ENCODE data around the gene CLIP2.
"Not testable (repeated sequence)": the region's sequence is repeated elsewhere in the genome, so short reads cannot be mapped to it uniquely, and the experiment has no call there.

Gene CLIP2

DNA sequence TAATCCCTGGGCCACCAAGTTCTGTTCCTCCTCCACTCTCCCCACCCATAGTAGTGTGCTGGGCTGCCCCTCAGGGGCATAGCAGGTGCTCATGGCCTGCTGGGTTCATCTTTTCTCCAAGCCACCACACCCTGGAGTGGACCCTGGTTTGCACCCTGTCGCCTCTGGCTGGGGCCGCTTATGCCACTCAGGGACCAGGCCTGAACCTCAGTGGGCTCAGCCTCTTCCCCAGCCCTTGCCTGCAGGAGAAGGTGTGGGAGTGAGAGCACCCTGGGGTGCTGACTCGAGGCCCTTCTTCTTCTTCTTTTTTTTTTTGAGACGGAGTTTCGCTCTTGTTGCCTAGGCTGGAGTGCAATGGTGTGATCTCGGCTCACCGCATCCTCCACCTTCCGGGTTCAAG lies 10.2 kb downstream of the CLIP2 start:
- H3K36me3 Mint-ChIP-seq, result peaks cover 6% of the 10 kb centered on the region
- H3K4me1 Mint-ChIP-seq, result peaks cover 2% of the 10 kb centered on the region
- H3K4me3 Mint-ChIP-seq, result no peak overlapping the region
- DNase-seq (ENCODE audit: low spot score in 2 of 2), result no peak
- no peak for ATAC-seq (ENCODE audit: low read depth)
- no peaks in the 10 kb centered on the region for H3K9me3 Mint-ChIP-seq
- H3K27me3 Mint-ChIP-seq, result no peaks in the 10 kb centered on the region
- H3K27ac Mint-ChIP-seq, result no peak overlapping the region

DNA sequence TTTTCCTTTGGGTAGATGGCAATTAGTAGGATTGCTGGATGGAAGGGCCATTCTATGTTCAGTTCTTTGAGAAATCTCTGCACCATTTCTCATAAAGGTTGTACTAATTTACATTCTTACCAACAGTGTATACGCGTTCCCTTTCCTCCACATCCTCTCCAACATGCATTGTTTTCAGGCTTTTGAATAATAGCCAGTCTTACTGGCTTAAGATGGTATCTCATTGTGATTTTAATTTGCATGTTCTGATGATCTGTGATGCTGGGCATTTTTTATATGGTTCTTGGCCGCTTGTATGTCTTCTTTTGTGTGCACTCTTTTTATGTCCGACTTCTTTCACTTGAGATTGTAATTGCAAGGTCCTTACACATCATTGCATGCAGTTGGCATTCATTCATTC lies 11.7 kb downstream of the CLIP2 start:
- Mint-ChIP-seq H3K4me3 (no peak overlapping the region), H3K27ac (no peak overlapping the region), H3K27me3 (no peaks in the 10 kb centered on the region), H3K36me3 (peaks cover 5% of the 10 kb centered on the region), H3K4me1 (no peaks in the 10 kb centered on the region), H3K9me3 (no peaks in the 10 kb centered on the region)
- DNase-seq (ENCODE audit: low spot score in 2 of 2) (no peak), ATAC-seq (ENCODE audit: low read depth) (no peak)

DNA sequence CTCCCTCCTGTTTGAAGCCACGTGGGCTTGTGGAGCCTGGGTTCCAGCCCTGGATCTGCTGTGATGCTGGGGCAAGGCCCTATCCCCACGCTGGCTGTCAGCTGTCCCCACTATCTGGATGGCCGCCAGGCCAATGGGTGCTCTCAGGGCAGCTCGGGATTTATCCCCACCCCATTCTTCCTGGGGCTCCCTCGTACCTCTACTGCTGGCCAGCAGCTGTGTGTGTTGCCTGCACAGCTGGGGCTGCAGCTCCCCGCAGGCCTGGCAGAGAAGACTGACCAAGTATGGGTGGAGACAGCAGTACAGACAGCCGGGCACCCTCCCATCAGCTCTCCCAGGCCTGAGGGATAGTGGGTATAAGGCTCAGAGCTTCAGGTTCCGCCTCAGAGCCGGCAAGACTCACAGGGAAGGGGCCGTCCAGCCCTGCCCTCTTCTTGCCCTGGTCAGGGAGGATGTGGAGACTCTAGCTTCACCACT lies 13.6 kb downstream of the CLIP2 start:
- no peak for ATAC-seq (ENCODE audit: low read depth)
- H3K4me3 Mint-ChIP-seq, result no peak overlapping the region
- H3K27ac Mint-ChIP-seq, result no peak overlapping the region

DNA sequence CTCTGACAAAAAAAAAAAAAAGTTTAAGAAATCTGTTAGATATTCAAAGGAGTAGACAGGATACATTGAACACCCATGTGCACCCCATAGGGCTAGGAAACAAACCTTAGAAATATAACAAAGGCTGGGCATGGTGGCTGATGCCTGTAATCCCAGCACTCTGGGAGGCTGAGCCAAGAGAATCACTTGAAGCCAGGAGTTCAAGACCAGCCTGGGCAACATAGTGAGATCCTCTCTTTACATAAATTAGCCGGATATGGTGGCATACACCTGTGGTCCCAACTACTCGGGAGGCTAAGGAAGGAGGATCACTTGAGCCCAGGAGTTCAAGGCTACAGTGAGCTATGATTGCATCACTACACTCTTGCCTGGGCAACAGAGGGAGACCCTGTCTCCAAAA lies 15.3 kb downstream of the CLIP2 start:
- Mint-ChIP-seq H3K9me3 (no peaks in the 10 kb centered on the region), H3K4me1 (peaks cover 8% of the 10 kb centered on the region), H3K27ac (no peak overlapping the region), H3K36me3 (peaks cover 3% of the 10 kb centered on the region), H3K27me3 (no peaks in the 10 kb centered on the region), H3K4me3 (no peak overlapping the region)
- DNase-seq (ENCODE audit: low spot score in 2 of 2) (no peak), ATAC-seq (ENCODE audit: low read depth) (no peak)

More for the DNA sequence above, 13.6 kb downstream of the CLIP2 start:
- Mint-ChIP-seq H3K4me1 (peaks cover 6% of the 10 kb centered on the region), H3K36me3 (peaks cover 3% of the 10 kb centered on the region), H3K9me3 (no peaks in the 10 kb centered on the region), H3K27me3 (no peaks in the 10 kb centered on the region)
- no peak for DNase-seq (ENCODE audit: low spot score in 2 of 2)

DNA sequence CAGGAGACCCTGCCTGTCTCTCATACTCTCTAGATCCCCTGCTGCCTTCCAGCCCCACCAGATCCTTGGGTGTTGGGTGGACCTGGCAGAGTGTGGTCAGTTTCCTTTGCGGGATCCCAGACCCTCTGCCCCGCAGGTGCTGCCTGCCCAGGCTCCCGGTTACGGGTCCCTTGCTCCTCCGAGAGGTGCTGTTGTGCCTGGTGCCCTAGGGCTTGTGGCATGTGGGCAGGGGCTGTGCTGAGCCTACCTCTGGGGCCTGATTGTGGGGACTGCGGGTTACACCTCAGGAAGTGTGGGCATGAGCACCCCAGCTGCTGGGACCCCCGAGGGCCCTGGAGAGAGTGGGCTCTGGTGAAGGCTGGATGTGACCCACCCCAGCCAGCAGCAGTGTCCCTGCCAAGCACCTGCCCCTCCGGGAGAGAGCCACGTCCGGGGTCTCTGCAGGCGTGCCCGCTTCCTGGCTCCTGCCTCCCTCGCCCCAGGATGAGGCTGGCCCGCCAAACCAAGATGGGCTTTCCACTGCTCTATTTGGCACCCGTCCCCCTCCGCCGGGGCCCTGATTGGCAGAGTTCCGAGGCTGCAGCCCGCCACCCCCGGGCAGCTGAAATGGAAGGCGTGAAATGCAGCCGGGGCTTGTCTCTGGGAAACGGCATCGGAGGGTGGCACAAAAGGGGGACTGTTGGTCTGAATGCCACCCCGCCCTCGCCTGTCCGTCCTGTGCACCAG lies 17.0 kb downstream of the CLIP2 start:
- Mint-ChIP-seq H3K36me3 (peaks cover 1% of the 10 kb centered on the region), H3K27ac (no peak overlapping the region), H3K27me3 (no peaks in the 10 kb centered on the region), H3K4me3 (peak overlapping the region; percentile 68), H3K4me1 (peaks cover 8% of the 10 kb centered on the region), H3K9me3 (no peaks in the 10 kb centered on the region)
- no peak for DNase-seq (ENCODE audit: low spot score in 2 of 2)
- ATAC-seq (ENCODE audit: low read depth), result no peak

DNA sequence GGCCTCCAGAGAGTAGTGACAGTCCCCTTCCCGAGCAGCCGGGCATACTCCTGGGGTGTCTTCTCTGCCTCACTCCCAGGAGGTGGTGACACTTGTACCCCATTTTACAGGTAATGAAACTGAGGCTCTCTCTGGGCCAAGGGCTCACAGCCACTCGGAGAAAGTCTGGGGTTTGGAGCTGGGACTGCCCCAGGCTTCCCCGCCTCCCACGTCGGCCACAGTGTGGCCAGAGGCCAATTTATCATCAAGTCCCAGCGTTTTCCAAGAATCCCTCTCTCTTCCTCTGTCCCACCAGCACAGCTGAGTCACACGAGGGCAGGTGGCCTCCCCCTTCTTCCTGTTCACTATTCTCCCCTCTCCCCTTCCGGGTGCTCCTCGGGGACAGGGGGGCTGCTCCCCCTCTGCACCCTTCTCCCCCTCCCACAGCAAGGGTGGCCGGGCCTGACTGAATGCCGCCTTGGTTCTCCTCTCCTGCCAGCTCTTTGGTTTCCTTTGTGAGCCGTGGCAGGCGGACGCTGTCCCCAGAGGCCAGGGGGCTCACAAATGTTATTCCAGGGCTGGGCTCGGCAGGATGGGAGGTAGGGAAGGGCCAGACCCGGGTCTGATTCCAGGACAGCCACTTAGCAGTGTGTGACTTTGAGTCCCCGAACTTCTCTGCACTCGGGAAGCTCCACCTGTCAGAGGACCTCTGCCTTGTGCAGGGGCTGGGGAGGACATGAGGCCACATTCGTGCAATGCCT lies 17.7 kb downstream of the CLIP2 start:
- Mint-ChIP-seq H3K4me3 (peak overlapping the region; percentile 68), H3K9me3 (no peaks in the 10 kb centered on the region)

DNA sequence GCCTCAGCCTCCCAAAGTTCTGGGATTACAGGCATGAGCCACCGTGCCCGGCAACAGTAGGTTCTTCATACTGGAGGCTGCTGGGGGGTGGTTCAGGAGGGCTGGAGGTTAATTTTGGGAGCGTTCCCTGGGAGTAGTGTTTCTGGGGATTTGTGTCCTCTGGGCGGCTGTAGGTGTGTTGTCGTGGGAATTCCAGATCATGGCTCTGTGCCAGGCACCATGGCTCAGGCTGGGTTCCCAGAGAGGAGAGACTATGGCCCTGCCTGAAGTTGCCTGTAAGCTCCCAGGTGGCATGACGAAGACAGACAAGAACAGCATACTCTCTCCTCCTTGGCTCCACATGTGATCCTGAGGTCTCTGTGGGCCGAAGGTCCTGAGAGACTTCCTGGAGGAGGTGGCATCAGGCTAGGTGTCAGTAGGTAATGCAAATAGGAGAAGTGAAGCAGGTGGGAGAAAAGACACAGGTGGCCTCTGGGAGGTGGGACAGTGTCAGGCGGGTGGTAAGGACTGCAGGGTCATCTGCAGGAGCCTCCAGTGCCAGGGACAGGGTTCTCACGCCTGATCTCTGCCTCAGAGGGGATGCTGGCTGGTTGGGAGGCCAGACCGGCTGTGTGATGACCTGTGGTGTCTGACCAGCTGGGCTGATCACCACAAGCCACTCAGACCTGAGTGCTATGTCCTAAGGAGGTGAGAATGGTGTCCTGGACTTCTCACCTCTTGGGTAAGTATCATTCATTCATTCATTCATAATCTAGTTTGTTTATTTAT lies 18.7 kb downstream of the CLIP2 start:
- DNase-seq (ENCODE audit: low spot score in 2 of 2), result no peak
- H3K27ac Mint-ChIP-seq, result no peak overlapping the region
- peaks cover 1% of the 10 kb centered on the region for H3K36me3 Mint-ChIP-seq
- ATAC-seq (ENCODE audit: low read depth), result no peak
- H3K4me3 Mint-ChIP-seq, result peak overlapping the region; percentile 2
- H3K4me1 Mint-ChIP-seq, result peaks cover 11% of the 10 kb centered on the region
- H3K27me3 Mint-ChIP-seq, result no peaks in the 10 kb centered on the region
- H3K9me3 Mint-ChIP-seq, result no peaks in the 10 kb centered on the region

More for the DNA sequence above, 17.7 kb downstream of the CLIP2 start:
- ATAC-seq (ENCODE audit: low read depth) (peak; percentile 34), DNase-seq (ENCODE audit: low spot score in 2 of 2) (no peak)
- Mint-ChIP-seq H3K4me1 (peaks cover 11% of the 10 kb centered on the region), H3K36me3 (peaks cover 1% of the 10 kb centered on the region), H3K27ac (peak overlapping the region; percentile 45), H3K27me3 (no peaks in the 10 kb centered on the region)

DNA sequence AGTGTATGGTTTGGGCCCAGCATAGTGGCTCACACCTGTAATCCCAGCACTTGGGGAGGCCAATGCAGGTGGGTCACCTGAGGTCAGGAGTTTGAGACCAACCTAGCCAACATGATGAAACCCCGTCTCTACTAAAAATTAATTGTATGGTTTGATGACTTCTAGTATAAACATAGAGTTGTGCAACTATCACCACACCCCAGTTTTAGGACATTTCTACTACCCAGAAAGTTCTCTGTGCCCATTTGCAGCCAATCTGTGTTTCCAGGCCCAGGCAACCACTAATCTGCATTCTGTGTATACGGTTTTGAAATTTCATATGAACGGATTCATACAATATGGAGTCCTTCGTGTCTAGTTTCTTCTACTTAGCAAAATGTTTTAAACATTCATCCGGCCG lies 20.0 kb downstream of the CLIP2 start:
- DNase-seq (ENCODE audit: low spot score in 2 of 2) (no peak), ATAC-seq (ENCODE audit: low read depth) (no peak)
- H3K9me3 Mint-ChIP-seq, result no peaks in the 10 kb centered on the region
- peaks cover 11% of the 10 kb centered on the region for H3K4me1 Mint-ChIP-seq
- H3K27me3 Mint-ChIP-seq, result no peaks in the 10 kb centered on the region
- H3K4me3 Mint-ChIP-seq, result no peak overlapping the region
- peaks cover 1% of the 10 kb centered on the region for H3K36me3 Mint-ChIP-seq
- H3K27ac Mint-ChIP-seq, result no peak overlapping the region

DNA sequence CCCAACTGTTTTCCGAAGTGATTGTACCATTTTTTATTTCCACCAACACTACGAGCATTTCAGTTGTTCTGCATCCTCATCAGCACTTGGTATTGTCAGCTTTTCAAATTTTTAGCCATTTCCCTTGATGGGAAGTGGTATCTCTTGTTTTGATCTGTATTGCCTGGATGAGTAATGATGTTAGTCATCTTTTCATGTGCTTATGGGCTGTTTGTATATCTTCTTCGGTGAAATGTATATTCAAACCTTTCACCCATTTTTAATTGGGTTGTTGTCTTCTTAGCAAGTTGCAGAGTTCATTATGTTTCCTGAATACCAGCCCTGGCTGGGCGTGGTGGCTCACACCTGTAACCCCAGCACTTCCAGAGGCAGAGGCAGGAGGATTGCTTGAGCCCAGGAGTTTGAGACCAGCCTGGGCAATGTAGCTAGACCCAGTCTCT lies 22.1 kb downstream of the CLIP2 start:
- no peak for ATAC-seq (ENCODE audit: low read depth)
- DNase-seq (ENCODE audit: low spot score in 2 of 2), result no peak
- Mint-ChIP-seq H3K27ac (no peak overlapping the region), H3K4me3 (no peak overlapping the region), H3K4me1 (peaks cover 13% of the 10 kb centered on the region), H3K27me3 (no peaks in the 10 kb centered on the region), H3K36me3 (no peaks in the 10 kb centered on the region), H3K9me3 (no peaks in the 10 kb centered on the region)

DNA sequence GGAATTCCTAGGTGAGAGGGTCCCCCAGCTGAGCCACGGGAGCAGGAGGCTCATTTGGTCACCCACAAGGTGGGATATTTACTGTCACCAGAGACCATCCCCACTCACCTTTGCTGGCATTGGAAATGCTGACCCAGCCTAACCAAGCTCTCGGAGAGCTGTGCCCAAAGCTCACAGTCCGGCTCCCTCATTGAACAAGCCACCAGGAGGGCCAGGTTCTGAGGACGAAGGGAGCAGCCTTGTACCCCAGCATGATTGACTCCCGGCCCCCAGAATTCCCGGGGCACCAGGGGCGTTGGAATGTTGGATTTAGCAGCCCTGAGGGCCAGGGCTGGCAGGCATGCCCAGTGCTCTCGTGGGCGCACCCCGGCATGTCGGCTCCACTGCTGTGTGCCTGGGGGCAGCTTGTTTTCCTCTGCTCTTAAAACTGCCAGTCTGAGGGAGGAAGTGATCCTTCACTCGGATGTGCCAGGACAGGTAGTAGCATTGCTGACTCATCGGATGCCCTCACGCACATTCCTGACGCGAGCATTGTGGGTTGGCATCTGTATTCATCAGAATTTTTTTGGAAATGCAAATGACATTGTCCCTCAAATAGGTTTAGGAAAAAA lies 23.3 kb downstream of the CLIP2 start:
- Mint-ChIP-seq H3K4me3 (no peak overlapping the region), H3K27ac (no peak overlapping the region), H3K4me1 (peaks cover 14% of the 10 kb centered on the region), H3K9me3 (no peaks in the 10 kb centered on the region), H3K27me3 (no peaks in the 10 kb centered on the region), H3K36me3 (peaks cover 4% of the 10 kb centered on the region)
- ATAC-seq (ENCODE audit: low read depth), result no peak
- no peak for DNase-seq (ENCODE audit: low spot score in 2 of 2)

DNA sequence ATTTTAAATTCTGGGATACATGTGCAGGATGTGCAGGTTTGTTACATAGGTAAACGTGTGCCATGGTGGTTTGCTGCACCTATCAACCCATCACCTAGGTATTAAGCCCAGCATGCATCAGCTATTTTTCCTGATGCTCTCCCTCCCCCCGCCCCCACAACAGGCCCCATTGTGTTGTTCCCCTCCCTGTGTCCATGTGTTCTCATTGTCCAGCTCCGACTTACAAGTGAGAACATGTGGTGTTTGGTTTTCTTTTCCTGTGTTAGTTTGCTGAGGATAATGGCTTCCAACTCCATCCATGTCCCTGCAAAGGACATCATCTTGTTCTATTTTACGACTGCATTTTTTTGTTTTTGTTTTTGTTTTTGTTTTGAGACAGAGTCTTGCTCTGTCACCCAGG lies 26.7 kb downstream of the CLIP2 start:
- not testable (repeated sequence) for H3K9me3 Mint-ChIP-seq; ATAC-seq (ENCODE audit: low read depth); H3K27me3 Mint-ChIP-seq; DNase-seq (ENCODE audit: low spot score in 2 of 2); H3K4me3 Mint-ChIP-seq
- peaks cover 13% of the 10 kb centered on the region for H3K36me3 Mint-ChIP-seq
- H3K27ac Mint-ChIP-seq, result peak overlapping the region; percentile 55
- H3K4me1 Mint-ChIP-seq, result peaks cover 24% of the 10 kb centered on the region

DNA sequence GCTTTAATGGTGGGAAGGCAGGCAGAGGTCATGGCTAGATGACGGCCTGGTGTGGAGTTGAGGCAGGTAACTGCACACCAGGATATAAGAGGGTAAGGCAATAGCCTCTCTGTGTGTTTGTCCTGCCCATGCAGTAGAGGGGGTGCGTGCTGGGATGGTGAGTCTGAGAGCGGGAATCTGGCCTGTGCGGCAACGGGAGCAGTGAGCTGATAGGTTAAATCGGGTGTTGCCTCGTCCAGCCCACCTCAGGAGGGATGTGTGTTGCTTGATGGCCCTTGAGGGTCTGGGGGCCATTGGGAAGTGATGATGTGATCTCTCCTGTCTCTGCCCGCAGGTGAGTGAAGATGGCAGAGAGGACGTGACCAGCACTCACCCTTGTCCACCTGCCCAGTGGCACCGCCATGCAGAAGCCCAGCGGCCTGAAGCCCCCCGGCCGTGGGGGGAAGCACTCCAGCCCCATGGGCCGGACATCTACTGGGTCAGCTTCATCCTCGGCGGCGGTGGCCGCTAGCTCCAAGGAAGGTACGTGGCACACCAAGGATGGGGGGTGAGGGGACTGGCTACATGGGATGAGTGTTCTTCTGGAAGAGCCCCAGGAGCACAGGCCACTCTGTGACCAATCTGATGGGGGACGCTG lies 28.1 kb downstream of the CLIP2 start:
- H3K9me3 Mint-ChIP-seq, result no peaks in the 10 kb centered on the region
- DNase-seq (ENCODE audit: low spot score in 2 of 2) (no peak), ATAC-seq (ENCODE audit: low read depth) (no peak)
- H3K4me3 Mint-ChIP-seq, result no peak overlapping the region
- peaks cover 20% of the 10 kb centered on the region for H3K4me1 Mint-ChIP-seq
- H3K27ac Mint-ChIP-seq, result no peak overlapping the region
- no peaks in the 10 kb centered on the region for H3K27me3 Mint-ChIP-seq
- H3K36me3 Mint-ChIP-seq, result peaks cover 15% of the 10 kb centered on the region

DNA sequence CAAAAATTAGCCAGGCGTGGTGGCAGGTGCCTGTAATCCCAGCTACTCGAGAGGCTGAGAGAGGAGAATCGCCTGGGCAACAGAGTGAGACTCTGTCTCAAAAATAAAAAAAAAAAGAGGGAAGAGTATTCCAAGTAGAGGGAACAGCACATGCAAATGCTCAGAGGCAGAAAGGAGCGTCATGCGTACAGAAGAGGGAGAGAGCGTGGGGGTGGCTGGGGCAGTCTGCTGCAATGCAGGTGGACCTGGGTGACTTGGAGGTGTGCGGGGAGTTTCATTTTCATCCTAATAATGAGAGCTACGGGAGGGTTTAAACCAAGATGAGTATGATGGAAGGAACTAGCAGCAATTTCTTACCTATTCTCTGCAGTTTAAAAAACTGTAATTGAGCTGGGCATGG lies 28.8 kb downstream of the CLIP2 start:
- Mint-ChIP-seq H3K27ac (no peak overlapping the region), H3K4me3 (no peak overlapping the region), H3K36me3 (peaks cover 16% of the 10 kb centered on the region), H3K27me3 (no peaks in the 10 kb centered on the region), H3K9me3 (no peaks in the 10 kb centered on the region), H3K4me1 (peaks cover 20% of the 10 kb centered on the region)
- DNase-seq (ENCODE audit: low spot score in 2 of 2), result no peak
- no peak for ATAC-seq (ENCODE audit: low read depth)
